GM23338 (cell line): Measurements from ENCODE around the gene DNAJC12.

Experiments
- EZH2 ChIP-seq: fragments of 200-600 bp; sonication (generic); IDR thresholded peaks from one replicate; pipeline ENCODE4 v1.8.0; 2017; ENCODE audit warnings: antibody characterized with exemption, mild to moderate bottlenecking, low read depth; ENCODE audit not compliant: unreplicated experiment
- JUNB ChIP-seq: IDR thresholded peaks from one replicate; pipeline ENCODE4 v1.6.1; 2016; ENCODE audit warnings: antibody characterized with exemption; ENCODE audit not compliant: unreplicated experiment
- POLR2AphosphoS5 ChIP-seq: IDR thresholded peaks from 2 replicates; pipeline ENCODE4 v1.6.1; 2016; ENCODE audit warnings: antibody characterized with exemption, low read depth
- TF ChIP-seq, protein P1 (sequence below), 2 experiments: fragments of 200-600 bp in 1 of 2; sonication (generic) in 1 of 2; conservative IDR thresholded peaks; 2 replicates each; pipeline versions ENCODE4 v1.5.1 to v1.6.1; 2016 to 2017; ENCODE audit warnings: antibody characterized with exemption in 2 of 2, low read depth in 2 of 2, mild to moderate bottlenecking in 2 of 2, moderate library complexity in 1 of 2

DNA sequence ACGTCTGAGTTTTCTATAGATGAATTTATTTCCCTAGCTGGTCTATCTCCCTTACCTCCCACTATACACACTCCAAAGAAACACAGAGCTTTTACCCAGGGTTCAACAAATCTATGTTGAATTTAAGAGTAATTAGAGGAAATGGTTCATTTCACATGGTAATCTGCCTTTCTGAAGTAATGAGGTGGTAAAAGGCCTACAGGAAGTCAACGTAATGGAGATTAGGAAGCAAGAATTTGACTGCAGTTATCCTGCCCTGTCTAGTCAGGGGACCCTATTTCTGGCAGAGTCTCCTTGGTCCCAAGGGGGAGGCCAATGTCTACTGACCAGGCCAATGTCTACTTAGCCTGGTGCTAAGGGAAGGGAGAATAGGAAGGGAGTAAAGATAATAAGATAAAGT is 25.1 kb upstream of the DNAJC12 start:
- TF ChIP-seq, protein P1, sequence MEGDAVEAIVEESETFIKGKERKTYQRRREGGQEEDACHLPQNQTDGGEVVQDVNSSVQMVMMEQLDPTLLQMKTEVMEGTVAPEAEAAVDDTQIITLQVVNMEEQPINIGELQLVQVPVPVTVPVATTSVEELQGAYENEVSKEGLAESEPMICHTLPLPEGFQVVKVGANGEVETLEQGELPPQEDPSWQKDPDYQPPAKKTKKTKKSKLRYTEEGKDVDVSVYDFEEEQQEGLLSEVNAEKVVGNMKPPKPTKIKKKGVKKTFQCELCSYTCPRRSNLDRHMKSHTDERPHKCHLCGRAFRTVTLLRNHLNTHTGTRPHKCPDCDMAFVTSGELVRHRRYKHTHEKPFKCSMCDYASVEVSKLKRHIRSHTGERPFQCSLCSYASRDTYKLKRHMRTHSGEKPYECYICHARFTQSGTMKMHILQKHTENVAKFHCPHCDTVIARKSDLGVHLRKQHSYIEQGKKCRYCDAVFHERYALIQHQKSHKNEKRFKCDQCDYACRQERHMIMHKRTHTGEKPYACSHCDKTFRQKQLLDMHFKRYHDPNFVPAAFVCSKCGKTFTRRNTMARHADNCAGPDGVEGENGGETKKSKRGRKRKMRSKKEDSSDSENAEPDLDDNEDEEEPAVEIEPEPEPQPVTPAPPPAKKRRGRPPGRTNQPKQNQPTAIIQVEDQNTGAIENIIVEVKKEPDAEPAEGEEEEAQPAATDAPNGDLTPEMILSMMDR (conservative IDR thresholded peaks at IDR 0.05; ENCODE audit: low read depth in 2 of 2), result no peak
- no peak for TF ChIP-seq POLR2AphosphoS5
- no peak for TF ChIP-seq EZH2
- TF ChIP-seq JUNB, result no peak
